ENCODE results near the gene ABLIM3.

ABLIM3 gene

DNA sequence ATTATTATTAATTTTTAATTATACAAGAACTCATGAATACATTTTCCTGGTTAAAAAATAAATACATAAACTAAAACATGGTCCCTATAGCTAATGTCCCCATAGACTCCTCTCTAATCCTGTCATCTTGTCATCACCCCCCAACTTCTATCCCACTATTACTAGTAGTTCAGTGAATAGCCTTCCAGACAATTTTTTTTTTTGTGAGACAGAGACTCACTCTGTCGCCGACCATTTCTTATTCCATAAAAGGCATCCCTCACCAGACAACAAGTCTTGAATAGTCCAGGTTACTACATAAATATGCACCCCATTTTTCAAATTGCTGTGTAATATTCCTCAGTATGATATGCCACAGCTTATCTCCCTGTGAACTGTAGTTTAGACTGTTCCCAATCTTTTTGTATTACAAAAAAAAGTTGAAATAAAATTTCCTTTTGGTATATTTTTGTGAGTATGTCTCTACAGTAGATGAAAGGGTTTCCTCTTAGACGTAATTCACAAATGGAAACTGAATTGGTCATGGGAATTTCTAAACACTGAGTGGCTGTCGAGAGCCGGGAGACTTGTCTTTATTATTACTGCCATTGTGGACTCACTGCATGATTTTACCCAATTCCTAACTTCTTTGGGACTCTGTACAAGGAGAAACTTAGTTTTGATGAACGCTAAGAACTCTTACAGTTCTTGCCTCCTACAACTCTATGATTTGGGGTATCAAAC, 6.4 kb upstream of the ABLIM3 start:
- Histone ChIP-seq H3K27ac (ENCODE audit: low read length) (no peak overlapping the region), H3K4me1 (ENCODE audit: control insufficient read depth in 1 of 2, insufficient read depth in 2 of 2, low read length in 2 of 2) (no peaks in the 10 kb centered on the region), H3K9me3 (ENCODE audit: control insufficient read depth in 1 of 2, low read length in 2 of 2) (no peaks in the 10 kb centered on the region), H3K27me3 (ENCODE audit: low read depth, low read length) (no peaks in the 10 kb centered on the region), H3K4me3 (ENCODE audit: low read depth in 1 of 2, low read length in 2 of 2) (no peak overlapping the region), H3K36me3 (ENCODE audit: control insufficient read depth in 1 of 2, insufficient read depth in 2 of 2, low read length in 2 of 2) (peaks cover 0 to 5% of the 10 kb centered on the region in 2 donors)

DNA sequence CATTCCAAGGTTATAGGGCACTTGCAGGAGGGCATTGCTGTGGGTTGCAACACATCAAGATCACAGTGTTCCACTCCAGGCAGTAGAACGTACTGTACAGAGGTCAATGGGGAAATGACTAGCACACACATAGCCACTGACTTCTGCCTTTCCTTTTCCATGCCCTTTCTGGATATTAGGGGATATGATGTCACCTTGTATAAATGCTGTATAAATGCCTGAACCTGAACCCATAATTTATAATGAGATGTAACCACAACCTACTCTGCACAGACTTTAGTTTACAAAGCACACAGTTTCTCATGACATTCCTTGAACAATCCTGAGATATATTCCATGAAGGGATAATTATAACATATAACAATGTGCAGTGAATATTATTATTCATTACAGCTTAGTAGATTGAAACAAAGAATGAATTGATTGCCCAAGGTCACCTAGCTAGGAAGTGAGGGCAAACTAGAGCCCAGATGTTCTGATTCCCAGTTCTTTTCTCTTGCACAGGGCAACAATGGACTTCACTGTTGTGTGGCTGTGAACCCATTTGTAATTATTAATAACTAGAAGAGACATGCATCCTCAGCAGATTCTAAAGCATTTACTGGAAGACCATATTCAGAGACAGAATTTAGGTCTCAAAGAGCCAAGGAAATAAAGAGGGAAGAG, 5.6 kb upstream of the ABLIM3 start:
- Histone ChIP-seq H3K4me3 (ENCODE audit: low read depth in 1 of 2, low read length in 2 of 2) (no peak overlapping the region), H3K27me3 (ENCODE audit: low read depth, low read length) (no peaks in the 10 kb centered on the region), H3K4me1 (ENCODE audit: control insufficient read depth in 1 of 2, insufficient read depth in 2 of 2, low read length in 2 of 2) (no peaks in the 10 kb centered on the region), H3K9me3 (ENCODE audit: control insufficient read depth in 1 of 2, low read length in 2 of 2) (no peaks in the 10 kb centered on the region), H3K27ac (ENCODE audit: low read length) (no peak overlapping the region), H3K36me3 (ENCODE audit: control insufficient read depth in 1 of 2, insufficient read depth in 2 of 2, low read length in 2 of 2) (peaks cover 0 to 5% of the 10 kb centered on the region in 2 donors)

DNA sequence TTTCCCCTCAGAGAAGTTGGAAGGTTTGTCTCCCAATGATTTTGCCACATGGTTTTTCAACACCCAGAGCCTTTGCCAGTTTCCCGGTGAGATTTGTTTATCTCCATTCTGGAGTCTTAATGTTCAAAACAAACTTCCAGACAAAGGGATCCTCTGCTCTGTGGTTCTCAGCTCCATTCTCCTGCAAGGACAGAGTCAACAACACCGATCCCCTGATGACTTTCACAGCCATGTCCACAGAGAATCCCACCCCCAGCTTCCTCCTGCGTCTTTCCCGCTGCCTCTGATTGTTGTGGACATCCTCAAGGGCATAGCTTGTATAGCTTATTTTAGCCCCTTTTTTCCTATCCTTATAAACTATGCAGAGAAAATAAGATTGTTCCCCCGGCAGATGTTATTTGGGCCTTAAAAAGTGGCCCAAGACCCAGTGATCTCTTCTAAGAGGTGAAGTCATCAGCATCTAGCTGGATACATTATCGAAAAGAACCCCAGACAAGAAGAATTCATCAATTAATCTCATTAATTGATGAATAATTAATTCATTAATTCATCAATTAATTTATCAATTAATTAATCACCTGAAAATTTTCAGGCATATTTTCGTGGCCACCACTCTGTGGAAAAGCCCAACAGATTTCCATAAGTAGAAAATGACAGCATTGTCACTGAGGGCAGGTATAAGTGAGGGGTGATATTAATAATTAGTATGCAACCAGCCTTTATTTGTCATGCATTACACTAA, 2.9 kb upstream of the ABLIM3 start:
- peaks cover 0 to 19% of the 10 kb centered on the region in 2 donors for H3K4me1 ChIP-seq (ENCODE audit: control insufficient read depth in 1 of 2, insufficient read depth in 2 of 2, low read length in 2 of 2)
- H3K4me3 ChIP-seq (ENCODE audit: low read depth in 1 of 2, low read length in 2 of 2) = no peak overlapping the region
- H3K27me3 ChIP-seq (ENCODE audit: low read depth, low read length) = no peaks in the 10 kb centered on the region
- H3K9me3 ChIP-seq (ENCODE audit: control insufficient read depth in 1 of 2, low read length in 2 of 2) = no peaks in the 10 kb centered on the region
- peaks cover 0 to 5% of the 10 kb centered on the region in 2 donors for H3K36me3 ChIP-seq (ENCODE audit: control insufficient read depth in 1 of 2, insufficient read depth in 2 of 2, low read length in 2 of 2)
- no peak overlapping the region for H3K27ac ChIP-seq (ENCODE audit: low read length)

DNA sequence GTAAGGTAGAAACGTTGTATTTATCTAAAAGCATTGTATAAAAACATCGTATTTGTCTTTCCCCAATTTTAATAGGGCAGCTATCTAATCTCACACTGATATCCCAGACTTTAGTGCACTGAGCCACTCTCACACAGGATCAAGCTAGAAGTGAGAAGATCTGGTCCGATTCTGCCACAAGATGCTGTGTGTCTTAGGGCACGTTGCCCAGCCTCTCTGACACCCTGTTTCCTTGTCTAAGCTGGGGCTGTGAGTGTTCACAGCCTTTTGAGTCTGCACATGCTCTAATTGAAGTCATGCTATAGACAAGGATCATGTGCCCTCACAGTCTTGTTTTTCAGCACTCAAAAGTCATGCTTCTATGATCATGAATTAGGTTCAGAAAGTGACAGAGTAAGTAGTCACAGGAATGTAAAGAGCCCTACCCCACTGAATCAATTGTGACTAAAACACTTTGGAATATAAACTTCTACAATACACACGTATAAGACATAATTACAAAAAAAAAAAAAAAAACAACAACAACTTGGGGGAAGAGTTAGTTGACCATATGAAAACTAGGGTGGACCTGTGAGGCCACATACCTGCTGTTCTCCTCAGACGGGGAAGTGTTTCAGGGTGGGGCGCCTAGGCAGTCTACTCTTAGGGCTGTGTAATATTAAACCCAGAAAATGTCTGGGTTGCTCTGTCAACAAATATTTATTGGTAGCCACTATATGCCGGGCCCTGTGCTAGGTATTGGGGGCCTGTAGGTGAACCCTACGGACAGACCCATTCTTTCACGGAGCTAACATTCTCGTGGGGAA, 893 bp upstream of the ABLIM3 start:
- H3K4me3 ChIP-seq (ENCODE audit: low read depth in 1 of 2, low read length in 2 of 2) = no peak overlapping the region
- H3K9me3 ChIP-seq (ENCODE audit: control insufficient read depth in 1 of 2, low read length in 2 of 2) = no peaks in the 10 kb centered on the region
- no peak overlapping the region for H3K27ac ChIP-seq (ENCODE audit: low read length)
- H3K4me1 ChIP-seq (ENCODE audit: control insufficient read depth in 1 of 2, insufficient read depth in 2 of 2, low read length in 2 of 2) = peaks cover 3 to 30% of the 10 kb centered on the region in 2 donors
- H3K36me3 ChIP-seq (ENCODE audit: control insufficient read depth in 1 of 2, insufficient read depth in 2 of 2, low read length in 2 of 2) = no peaks in the 10 kb centered on the region
- no peaks in the 10 kb centered on the region for H3K27me3 ChIP-seq (ENCODE audit: low read depth, low read length)

DNA sequence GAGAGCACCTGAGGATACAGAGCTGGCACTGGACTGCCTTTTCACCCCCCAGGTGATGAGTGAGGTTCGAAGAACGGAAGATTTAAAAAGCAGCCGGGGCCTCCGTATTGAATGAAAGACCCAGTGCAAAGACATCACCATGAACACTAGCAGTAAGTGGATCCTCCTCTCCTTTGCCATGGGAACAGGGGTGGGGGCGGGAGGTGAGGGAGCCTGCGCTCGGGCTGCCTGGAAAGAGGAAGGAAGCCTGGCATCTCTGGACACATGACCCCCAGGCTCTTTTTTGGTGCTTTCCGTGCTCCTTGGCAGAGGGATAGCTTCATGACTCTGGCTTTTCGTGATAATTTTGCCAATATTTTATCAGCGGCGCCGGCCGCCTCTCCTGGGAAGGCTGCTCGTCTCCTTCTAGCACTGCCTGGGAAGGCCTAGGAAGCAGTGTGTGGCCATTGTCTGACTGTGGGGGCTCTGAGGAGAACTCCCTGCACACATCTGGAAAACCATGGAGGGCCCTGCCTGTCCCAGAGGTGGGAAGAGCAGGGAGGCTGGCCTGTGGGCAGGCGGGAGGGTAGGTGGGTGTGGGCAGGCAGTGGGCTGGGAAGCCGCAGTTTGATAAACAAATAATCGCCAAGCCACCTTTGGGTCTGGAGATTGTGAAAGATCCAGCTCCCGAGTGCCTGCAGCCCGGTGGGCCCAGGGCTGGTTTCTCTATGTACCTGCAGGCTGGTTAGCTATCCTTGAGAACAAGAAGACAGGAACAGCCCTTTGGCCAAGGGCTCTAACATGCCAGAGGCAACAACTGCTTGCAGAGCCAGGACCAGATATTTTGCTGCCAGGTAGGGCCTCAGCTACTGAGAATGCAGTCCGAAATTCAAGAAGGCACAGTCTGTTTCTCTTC, 911 bp downstream of the ABLIM3 start:
- peak overlapping the region; percentile 63 to 90 for H3K4me3 ChIP-seq (ENCODE audit: low read depth in 1 of 2, low read length in 2 of 2)
- H3K9me3 ChIP-seq (ENCODE audit: control insufficient read depth in 1 of 2, low read length in 2 of 2) = no peaks in the 10 kb centered on the region
- H3K36me3 ChIP-seq (ENCODE audit: control insufficient read depth in 1 of 2, insufficient read depth in 2 of 2, low read length in 2 of 2) = no peaks in the 10 kb centered on the region
- peaks cover 3 to 30% of the 10 kb centered on the region in 2 donors for H3K4me1 ChIP-seq (ENCODE audit: control insufficient read depth in 1 of 2, insufficient read depth in 2 of 2, low read length in 2 of 2)
- no peaks in the 10 kb centered on the region for H3K27me3 ChIP-seq (ENCODE audit: low read depth, low read length)
- H3K27ac ChIP-seq (ENCODE audit: low read length) = peak overlapping the region; percentile 72

DNA sequence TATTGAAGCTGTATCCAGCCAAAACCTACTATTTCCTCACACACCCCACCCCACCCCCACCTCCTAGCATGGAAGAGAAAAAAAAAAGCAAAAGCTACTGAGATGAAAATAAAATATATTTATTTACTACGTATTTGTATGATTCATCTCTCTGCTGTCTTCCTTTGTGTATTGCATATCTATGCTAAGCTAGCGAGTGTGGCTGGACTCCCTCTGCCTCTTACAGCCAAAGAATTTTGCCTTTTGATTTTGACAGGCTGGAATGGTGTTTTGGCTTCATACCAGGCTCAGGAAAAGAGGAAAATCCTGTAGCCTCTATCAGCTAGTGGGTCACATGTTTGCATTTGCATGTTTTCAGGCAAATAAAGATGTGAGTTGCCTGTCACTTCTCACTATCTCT, 2.2 kb downstream of the ABLIM3 start:
- Histone ChIP-seq H3K36me3 (ENCODE audit: control insufficient read depth in 1 of 2, insufficient read depth in 2 of 2, low read length in 2 of 2) (no peaks in the 10 kb centered on the region), H3K9me3 (ENCODE audit: control insufficient read depth in 1 of 2, low read length in 2 of 2) (no peaks in the 10 kb centered on the region), H3K27ac (ENCODE audit: low read length) (peak overlapping the region; percentile 48), H3K4me1 (ENCODE audit: control insufficient read depth in 1 of 2, insufficient read depth in 2 of 2, low read length in 2 of 2) (peaks cover 3 to 30% of the 10 kb centered on the region in 2 donors), H3K4me3 (ENCODE audit: low read depth in 1 of 2, low read length in 2 of 2) (no peak overlapping the region), H3K27me3 (ENCODE audit: low read depth, low read length) (no peaks in the 10 kb centered on the region)

DNA sequence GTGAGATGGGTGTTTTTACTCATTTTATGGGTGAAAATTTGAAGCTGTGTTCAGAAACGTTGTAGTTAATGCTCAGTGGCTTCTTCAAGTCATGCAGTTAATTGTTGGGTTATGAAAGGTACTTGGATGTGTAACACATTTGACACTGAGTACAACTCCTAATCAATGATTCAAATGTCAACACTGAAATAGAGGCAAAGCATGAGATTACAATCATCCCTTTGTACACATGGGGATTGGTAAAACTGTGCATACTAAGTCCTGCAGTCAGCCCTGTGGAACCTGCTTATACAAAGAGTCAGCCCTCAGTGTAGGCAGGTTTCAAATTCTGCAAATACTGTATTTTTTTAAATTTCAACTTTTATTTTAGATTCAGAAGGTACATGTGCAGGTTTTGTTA, 3.3 kb downstream of the ABLIM3 start:
- H3K4me1 ChIP-seq (ENCODE audit: control insufficient read depth in 1 of 2, insufficient read depth in 2 of 2, low read length in 2 of 2) = peaks cover 3 to 30% of the 10 kb centered on the region in 2 donors
- no peaks in the 10 kb centered on the region for H3K27me3 ChIP-seq (ENCODE audit: low read depth, low read length)
- H3K9me3 ChIP-seq (ENCODE audit: control insufficient read depth in 1 of 2, low read length in 2 of 2) = no peaks in the 10 kb centered on the region
- H3K27ac ChIP-seq (ENCODE audit: low read length) = no peak overlapping the region
- no peak overlapping the region for H3K4me3 ChIP-seq (ENCODE audit: low read depth in 1 of 2, low read length in 2 of 2)
- H3K36me3 ChIP-seq (ENCODE audit: control insufficient read depth in 1 of 2, insufficient read depth in 2 of 2, low read length in 2 of 2) = no peaks in the 10 kb centered on the region

DNA sequence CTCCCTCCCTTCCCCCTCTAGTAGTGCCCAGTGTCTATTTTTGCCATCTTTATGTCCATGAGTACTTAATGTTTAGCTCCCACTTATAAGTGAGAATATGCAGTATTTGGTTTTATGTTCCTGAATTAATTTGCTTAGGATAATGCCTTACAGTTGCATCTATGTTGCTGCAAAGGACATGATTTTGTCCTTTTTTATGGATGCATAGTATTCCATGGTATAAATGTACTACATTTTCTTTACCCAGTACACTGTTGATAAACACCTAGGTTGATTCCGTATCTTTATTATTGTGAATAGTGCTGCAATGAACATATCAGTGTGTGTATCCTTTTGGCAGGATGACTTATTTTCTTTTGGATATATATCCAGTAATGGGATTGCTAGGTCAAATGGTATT, 3.8 kb downstream of the ABLIM3 start:
- Histone ChIP-seq H3K27me3 (ENCODE audit: low read depth, low read length) (no peaks in the 10 kb centered on the region), H3K9me3 (ENCODE audit: control insufficient read depth in 1 of 2, low read length in 2 of 2) (no peaks in the 10 kb centered on the region), H3K4me1 (ENCODE audit: control insufficient read depth in 1 of 2, insufficient read depth in 2 of 2, low read length in 2 of 2) (peaks cover 3 to 30% of the 10 kb centered on the region in 2 donors), H3K4me3 (ENCODE audit: low read depth in 1 of 2, low read length in 2 of 2) (no peak overlapping the region), H3K27ac (ENCODE audit: low read length) (no peak overlapping the region), H3K36me3 (ENCODE audit: control insufficient read depth in 1 of 2, insufficient read depth in 2 of 2, low read length in 2 of 2) (no peaks in the 10 kb centered on the region)

DNA sequence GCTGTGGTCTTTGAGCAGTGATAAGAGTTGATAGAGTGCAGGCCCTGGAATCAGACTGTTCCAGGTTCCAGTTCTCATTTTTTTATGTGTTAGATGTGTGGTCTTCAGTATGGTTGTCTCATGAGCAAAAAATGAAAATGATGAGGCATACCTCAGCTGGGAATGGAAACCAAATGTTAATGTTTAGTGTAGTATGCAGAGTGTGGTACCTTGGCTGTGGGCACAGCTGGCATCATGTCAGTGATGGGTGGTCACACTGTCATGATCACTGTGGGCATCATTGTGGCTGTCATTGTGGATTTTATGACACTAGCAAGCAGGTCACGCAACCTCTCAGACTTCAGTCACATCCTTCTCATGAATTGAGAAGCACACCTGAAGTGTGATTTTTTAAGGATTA, 6.4 kb downstream of the ABLIM3 start:
- no peaks in the 10 kb centered on the region for H3K36me3 ChIP-seq (ENCODE audit: control insufficient read depth in 1 of 2, insufficient read depth in 2 of 2, low read length in 2 of 2)

DNA sequence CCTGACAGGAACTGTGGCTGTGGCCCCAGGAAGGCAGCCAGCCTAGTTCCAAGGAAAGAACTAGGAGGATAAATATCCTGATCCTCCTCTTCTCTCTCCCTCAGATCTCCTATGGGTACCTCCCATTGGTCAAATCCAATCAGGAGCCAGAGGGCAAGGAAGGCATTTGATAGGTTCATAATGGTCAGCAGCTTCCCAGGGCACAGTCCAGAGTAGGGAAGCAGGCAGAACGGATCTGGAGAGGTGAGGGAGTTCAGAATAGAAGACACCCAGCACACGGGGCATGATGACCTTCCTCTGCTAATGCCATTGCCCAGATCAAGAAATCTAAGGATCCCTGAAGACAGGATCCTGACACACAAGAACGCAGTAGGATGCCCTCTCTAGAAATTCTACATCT, 8.6 kb downstream of the ABLIM3 start:
- Histone ChIP-seq H3K4me3 (ENCODE audit: low read depth in 1 of 2, low read length in 2 of 2) (no peak overlapping the region), H3K9me3 (ENCODE audit: control insufficient read depth in 1 of 2, low read length in 2 of 2) (no peaks in the 10 kb centered on the region), H3K27ac (ENCODE audit: low read length) (no peak overlapping the region), H3K27me3 (ENCODE audit: low read depth, low read length) (no peaks in the 10 kb centered on the region), H3K4me1 (ENCODE audit: control insufficient read depth in 1 of 2, insufficient read depth in 2 of 2, low read length in 2 of 2) (no peaks in the 10 kb centered on the region), H3K36me3 (ENCODE audit: control insufficient read depth in 1 of 2, insufficient read depth in 2 of 2, low read length in 2 of 2) (no peaks in the 10 kb centered on the region)

More for the DNA sequence above, 6.4 kb downstream of the ABLIM3 start:
- no peaks in the 10 kb centered on the region for H3K9me3 ChIP-seq (ENCODE audit: control insufficient read depth in 1 of 2, low read length in 2 of 2)
- H3K27me3 ChIP-seq (ENCODE audit: low read depth, low read length) = no peaks in the 10 kb centered on the region
- H3K4me3 ChIP-seq (ENCODE audit: low read depth in 1 of 2, low read length in 2 of 2) = no peak overlapping the region
- H3K27ac ChIP-seq (ENCODE audit: low read length) = no peak overlapping the region
- peaks cover 3 to 13% of the 10 kb centered on the region in 2 donors for H3K4me1 ChIP-seq (ENCODE audit: control insufficient read depth in 1 of 2, insufficient read depth in 2 of 2, low read length in 2 of 2)
